HG02798 (cell line): ENCODE results near the gene STBD1.
A peak's percentile ranks its signal among the peaks of the same experiment; 100 is the strongest.
"Not testable (repeated sequence)": the region's sequence is repeated elsewhere in the genome, so short reads cannot be mapped to it uniquely, and the experiment has no call there.

Experiments used
- ATAC-seq: cut with Tn5 transposase; IDR thresholded peaks from one replicate; pipeline ENCODE4 v1.9.1; 2021; ENCODE audit warnings: mild to moderate bottlenecking; ENCODE audit not compliant: unreplicated experiment, poor library complexity

The STBD1 gene

DNA sequence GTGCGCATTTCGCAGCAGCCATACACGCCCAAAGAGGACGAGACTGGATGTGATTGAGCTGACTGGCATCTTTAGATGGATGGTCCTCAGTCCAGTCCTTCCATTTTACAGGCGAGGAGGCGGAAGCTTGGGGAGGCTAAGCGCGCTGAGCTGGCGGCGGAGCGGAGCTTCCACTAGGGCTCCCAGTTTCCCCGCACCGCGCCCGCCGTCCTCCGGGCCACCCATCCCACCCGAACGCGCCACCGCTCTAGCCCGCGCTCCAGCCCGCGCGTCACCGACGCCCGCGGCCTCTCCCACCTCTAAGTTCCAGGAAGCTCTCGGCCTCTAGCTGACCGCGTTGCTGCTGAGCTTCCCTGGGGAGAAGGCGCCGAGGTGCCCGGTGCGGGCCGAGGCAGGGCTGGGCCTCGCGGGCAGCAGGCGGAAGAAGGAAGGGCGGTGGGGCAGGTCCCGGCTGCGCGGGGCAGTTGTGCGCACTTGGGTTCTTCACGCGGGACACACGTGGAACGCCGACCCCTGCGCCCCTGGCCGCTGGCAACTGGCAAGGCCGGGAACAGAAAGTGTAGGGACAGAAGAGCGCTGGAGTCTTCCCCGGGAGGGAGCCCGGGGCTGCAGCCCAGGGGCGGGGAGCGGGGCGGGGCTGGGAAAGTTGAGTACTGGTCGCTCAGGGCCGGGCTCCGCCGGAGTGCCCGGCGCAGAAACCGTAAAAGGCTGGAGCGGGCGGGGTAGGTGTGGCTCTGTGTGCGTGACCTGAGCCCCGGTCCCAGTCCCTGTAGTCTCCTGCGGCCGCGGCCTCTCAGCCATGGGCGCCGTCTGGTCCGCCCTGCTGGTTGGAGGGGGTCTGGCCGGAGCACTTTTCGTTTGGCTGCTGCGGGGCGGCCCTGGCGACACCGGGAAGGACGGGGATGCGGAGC is at the start of gene STBD1:
STBD1 (plus strand) TSS at position 763 of the 911 bp plus-strand sequence; CDS start at position 800, 37 bp downstream.
- ATAC-seq, result no peak

DNA sequence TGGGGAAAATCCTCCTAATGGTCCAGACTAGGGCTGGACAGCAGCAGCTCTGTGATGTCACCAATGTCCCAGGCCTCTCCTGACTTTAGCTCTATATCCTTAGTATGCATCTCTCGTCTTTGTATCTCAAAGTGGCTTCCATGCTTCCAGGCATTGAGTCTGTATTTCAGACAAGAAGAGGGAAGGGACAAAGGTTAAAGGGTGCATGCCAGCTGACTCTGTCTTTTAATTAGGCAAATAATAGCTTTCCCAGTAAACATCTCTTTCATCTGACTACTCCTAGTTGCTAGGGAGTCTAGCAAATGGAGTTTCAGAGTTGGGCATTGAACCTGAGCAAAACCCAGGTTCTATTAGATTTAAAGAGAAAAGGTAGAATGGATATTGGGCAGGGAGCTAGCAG is 49.6 kb upstream of the STBD1 start:
- no peak for ATAC-seq

- ATAC-seq, result no peak
Observed at GRCh38 chr4:76257824-76258223, 48.7 kb upstream of the STBD1 start.

- no peak for ATAC-seq
Observed at GRCh38 chr4:76260571-76260970, 46.0 kb upstream of the STBD1 start.

- ATAC-seq, result no peak
Observed at GRCh38 chr4:76265631-76266218, 40.8 kb upstream of the STBD1 start.

DNA sequence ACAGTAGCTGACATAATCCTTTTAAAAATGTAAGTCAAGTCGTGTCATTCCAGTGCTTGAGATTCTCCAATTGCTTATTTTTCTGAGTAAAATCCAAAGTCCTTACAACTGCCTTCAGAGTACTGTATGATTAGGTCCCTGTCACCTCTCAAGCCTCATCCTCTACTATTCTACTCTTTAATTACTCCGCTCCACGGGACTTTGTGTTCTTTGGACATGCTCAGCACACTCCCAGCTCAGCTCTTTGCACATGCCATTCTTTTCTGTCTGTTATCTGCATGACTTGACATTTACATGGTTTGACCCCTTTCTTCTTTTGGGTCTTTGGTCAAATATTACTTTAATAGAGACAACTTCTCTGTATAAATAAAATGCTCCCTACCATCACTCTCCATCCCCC is 39.9 kb upstream of the STBD1 start:
- no peak for ATAC-seq

DNA sequence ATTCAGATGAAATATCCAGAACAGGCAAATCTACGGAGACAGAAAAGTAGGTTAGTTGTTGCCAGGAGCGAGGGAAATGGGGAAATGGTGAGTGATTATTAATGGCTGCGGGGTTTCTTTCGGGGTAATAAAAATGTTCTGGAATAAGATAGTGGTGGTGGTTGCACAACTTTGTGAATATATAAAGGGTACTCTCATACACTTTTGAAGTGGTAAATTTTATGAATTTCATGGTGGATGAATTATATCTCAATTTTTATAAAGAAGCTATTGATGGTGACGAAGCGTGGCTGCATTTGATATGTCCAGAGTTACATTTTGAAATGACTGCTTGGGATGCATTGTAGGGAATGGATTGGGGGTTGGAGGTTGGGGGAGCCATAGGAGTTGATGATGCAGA is 38.7 kb upstream of the STBD1 start:
- ATAC-seq, result no peak

DNA sequence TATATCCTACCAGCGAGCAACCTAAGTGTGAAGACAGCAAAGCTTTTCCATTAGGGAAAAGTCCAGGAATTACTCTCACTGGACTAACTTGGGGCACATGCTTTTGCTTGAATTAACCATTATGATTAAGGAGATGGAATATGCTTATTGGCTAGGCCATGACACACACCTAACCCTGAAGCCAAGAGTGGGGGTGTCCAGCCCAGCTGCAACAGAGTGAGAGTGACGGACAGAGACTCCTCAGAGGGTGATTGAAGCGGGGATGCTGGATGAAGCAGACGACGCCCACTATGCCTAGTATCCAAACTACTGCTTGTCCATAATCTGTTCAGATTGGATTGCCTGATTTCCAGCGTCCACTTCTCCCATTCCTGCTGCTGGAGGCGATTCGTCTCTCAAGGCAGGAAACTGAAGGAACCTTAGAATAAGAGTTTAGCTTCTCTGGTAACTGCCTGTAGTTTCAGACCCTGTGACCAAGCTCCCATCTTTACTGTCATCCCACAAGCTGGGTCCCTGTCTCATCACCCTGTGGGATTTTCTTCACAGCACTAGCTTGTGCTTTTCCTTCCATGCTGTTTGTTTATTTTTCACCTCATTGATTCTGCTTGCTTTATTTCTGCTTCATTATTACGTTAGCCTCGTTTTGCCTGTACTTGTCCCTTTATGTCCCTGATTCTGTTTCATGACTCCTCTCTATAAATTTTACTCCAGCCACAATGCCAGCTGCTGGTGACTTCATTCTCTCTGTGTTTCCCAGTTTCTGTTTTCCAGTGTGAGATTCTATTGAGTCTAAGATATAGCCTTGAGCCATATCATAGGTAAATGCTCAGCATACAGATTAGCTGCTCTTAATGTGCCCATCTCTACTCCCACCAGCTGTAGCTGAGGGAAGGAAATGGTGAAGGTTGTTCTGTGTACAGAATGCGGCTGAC is 36.0 kb upstream of the STBD1 start:
- ATAC-seq, result no peak

DNA sequence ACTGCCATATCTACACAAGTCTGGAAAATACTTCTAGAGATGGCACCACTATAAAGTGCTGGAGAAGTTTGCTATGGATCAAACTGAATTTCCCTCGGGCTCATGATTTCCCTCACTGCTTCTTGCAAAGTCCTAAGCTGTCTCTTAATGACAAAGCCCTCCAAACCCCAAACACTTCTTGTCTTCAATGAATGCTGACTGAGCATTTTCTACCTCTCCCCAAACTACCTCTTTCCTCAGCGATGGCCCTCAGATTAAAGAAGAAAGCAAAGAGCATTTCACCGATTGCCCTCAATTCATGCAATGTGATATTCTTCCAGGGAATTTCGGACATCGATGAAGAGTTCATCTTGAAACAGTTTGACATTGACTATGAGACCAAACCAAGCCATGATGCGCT is 35.3 kb upstream of the STBD1 start:
- no peak for ATAC-seq

- ATAC-seq, result no peak
Observed at GRCh38 chr4:76272073-76272472, 34.5 kb upstream of the STBD1 start.

DNA sequence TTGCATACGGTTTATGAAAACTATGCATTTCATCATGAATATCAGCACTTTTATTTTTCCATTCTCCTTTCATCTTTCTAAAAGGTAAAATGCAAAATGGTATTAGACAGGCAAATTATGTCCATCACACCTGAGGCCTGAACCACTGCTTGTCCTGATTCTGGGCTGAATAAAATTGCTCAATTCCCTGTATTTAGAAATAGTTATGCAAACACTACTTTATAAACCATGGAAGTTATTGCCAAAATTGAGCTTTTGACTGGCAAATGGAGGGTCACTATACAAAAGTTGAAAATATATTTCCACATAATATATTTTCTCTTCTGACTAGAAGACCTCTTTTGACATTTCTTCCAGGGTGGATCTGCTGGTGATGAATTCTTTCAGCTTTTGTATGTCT is 34.0 kb upstream of the STBD1 start:
- ATAC-seq, result no peak

GRCh38 chr4:76272999-76273398 is 33.5 kb upstream of the STBD1 start:
- no peak for ATAC-seq

- no peak for ATAC-seq
Observed at GRCh38 chr4:76275486-76276124, 30.9 kb upstream of the STBD1 start.

DNA sequence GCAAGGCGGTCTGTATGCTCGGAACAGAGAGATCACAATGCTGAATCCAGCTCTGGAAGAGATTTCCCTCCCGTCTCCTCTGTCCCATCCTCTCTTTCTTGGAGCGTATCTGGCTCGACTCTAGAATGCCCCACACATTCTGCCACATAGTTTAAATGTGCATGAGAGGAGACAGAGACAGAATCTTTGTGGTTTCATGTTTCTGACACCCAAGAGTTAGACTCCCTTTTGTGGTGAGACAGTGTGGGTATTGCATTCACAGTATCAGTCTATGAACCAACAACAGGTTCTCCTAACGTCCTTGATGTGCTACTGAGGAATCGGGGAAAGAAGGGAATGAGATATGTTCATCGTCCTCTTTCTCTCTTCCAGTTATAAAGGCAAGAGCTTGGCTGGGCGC is 29.7 kb upstream of the STBD1 start:
- peak; percentile 73 for ATAC-seq

GRCh38 chr4:76277667-76278066 is 28.9 kb upstream of the STBD1 start:
- ATAC-seq, result no peak

DNA sequence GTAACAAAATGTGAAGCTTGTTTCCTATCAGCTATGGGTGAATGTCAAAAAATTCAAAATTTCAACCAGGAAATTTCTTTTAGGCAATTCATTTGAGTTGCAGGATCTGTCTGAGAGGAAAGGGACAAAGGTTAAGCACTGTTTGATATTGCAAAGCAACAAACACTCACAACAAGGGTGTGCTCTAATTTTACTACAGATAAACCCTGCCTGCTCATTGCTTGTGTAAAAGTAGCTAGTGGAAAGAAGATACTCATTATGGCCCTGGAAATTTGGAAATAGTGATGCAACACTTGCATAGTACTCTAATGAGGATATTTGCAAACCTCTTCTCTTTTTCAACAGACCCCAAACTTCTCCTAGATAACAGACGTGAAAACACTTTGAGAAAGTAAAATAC is 27.9 kb upstream of the STBD1 start:
- no peak for ATAC-seq

DNA sequence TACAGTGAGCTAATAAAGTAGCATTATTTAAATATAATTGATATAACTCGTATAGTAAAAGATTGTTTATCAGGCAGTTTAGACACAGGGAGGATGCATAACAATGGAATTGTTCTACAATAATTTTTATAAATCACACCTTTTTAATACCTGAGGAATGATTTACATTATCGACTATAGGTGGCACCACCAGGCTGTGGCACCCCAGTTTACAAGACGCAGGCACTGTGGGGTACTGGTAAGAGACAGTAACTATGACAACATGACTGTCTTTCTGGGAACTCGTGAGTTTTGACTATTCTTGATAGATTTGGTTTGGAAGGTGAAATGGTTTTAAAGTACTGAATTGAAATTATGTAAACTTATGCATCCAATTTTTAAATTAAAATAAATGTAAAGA is 27.1 kb upstream of the STBD1 start:
- no peak for ATAC-seq

- no peak for ATAC-seq
Observed at GRCh38 chr4:76280488-76281441, 25.8 kb upstream of the STBD1 start.

DNA sequence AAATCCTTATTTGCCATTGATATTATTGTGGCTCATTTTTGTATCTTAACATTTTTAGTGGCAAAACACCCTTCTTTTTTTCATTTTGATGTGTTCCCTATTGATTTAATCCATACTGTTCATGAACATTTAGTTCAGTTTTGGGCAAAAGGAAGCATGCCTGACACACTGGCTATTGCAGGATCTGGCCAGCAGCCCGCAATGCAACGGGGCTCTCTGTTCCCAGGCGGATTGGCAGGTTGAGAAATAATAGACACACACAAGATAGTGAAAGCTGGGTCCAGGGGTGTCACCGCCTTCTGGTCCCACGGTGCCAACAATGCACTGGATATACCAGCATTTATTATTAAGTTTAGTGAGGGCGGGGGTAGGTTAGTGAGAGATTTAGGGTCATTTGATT is 24.9 kb upstream of the STBD1 start:
- ATAC-seq, result not testable (repeated sequence)
